ENCODE results near the gene XYLT1. TPM values are rescaled to one million over a fixed set of nuclear protein-coding genes. Genes with fewer than 3 reads are reported as not detected.

Gene XYLT1
- total RNA-seq, 4 donors from 2014 or later, result 20.0 to 43.0 (median 27.4) TPM

- ATAC-seq (ENCODE audit: low FRiP score) (no peak), DNase-seq (ENCODE audit: low spot score) (no peak)
- TF ChIP-seq CTCF (IDR thresholded peaks at IDR 0.05), result no peak
These were observed 112.4 kb downstream of the XYLT1 start for GRCh38 chr16:17358355-17358754.

- DNase-seq (ENCODE audit: low spot score) (no peak), ATAC-seq (ENCODE audit: low FRiP score) (no peak)
- no peak for TF ChIP-seq CTCF (IDR thresholded peaks at IDR 0.05)
These were observed 113.3 kb downstream of the XYLT1 start for GRCh38 chr16:17357307-17358062.

GRCh38 chr16:17356243-17356933 lies 114.4 kb downstream of the XYLT1 start:
- no peak for TF ChIP-seq CTCF (IDR thresholded peaks at IDR 0.05)

GRCh38 chr16:17354685-17355084 lies 116.1 kb downstream of the XYLT1 start:
- DNase-seq (ENCODE audit: low spot score) (no peak), ATAC-seq (ENCODE audit: low FRiP score) (no peak)
- no peak for TF ChIP-seq CTCF (IDR thresholded peaks at IDR 0.05)

More at GRCh38 chr16:17356243-17356933, 114.4 kb downstream of the XYLT1 start:
- ATAC-seq (ENCODE audit: low FRiP score), result no peak
- no peak for DNase-seq (ENCODE audit: low spot score)

GRCh38 chr16:17354141-17354601 lies 116.6 kb downstream of the XYLT1 start:
- no peak for DNase-seq (ENCODE audit: low spot score)

GRCh38 chr16:17353561-17353960 lies 117.2 kb downstream of the XYLT1 start:
- no peak for TF ChIP-seq CTCF (IDR thresholded peaks at IDR 0.05)
- ATAC-seq (ENCODE audit: low FRiP score) (no peak), DNase-seq (ENCODE audit: low spot score) (no peak)

More at GRCh38 chr16:17354141-17354601, 116.6 kb downstream of the XYLT1 start:
- no peak for ATAC-seq (ENCODE audit: low FRiP score)
- TF ChIP-seq CTCF (IDR thresholded peaks at IDR 0.05), result no peak
